ENCODE results near the gene NTNG2.
"Not testable (repeated sequence)": the region's sequence is repeated elsewhere in the genome, so short reads cannot be mapped to it uniquely, and the experiment has no call there.

Gene NTNG2

GRCh38 chr9:132161743-132162184 is at the start of gene NTNG2:
TSS of gene NTNG2 (plus strand) at chr9:132162058. CDS start at chr9:132166832, 4,774 bp downstream.
- no peak for DNase-seq

- no peak for DNase-seq
Measured at GRCh38 chr9:132114102-132114707, 47.7 kb upstream of the NTNG2 start.

GRCh38 chr9:132116583-132116982 is 45.3 kb upstream of the NTNG2 start:
- DNase-seq, result no peak

GRCh38 chr9:132117694-132118093 is 44.2 kb upstream of the NTNG2 start:
- no peak for DNase-seq

GRCh38 chr9:132121021-132121420 is 40.8 kb upstream of the NTNG2 start:
- DNase-seq, result no peak

GRCh38 chr9:132124800-132125199 is 37.1 kb upstream of the NTNG2 start:
- DNase-seq, result no peak

GRCh38 chr9:132125361-132125760 is 36.5 kb upstream of the NTNG2 start:
- no peak for DNase-seq

GRCh38 chr9:132125944-132126679 is 35.7 kb upstream of the NTNG2 start:
- no peak for DNase-seq

GRCh38 chr9:132126680-132127236 is 35.1 kb upstream of the NTNG2 start:
- no peak for DNase-seq

GRCh38 chr9:132127888-132128534 is 33.8 kb upstream of the NTNG2 start:
- DNase-seq, result no peak

GRCh38 chr9:132129535-132129934 is 32.3 kb upstream of the NTNG2 start:
- DNase-seq, result no peak

GRCh38 chr9:132134085-132134484 is 27.8 kb upstream of the NTNG2 start:
- DNase-seq, result not testable (repeated sequence)

GRCh38 chr9:132135456-132135855 is 26.4 kb upstream of the NTNG2 start:
- DNase-seq, result no peak

- DNase-seq, result no peak
Measured at GRCh38 chr9:132136151-132136780, 25.6 kb upstream of the NTNG2 start.

GRCh38 chr9:132141344-132141947 is 20.4 kb upstream of the NTNG2 start:
- no peak for DNase-seq

- no peak for DNase-seq
Measured at GRCh38 chr9:132141948-132142594, 19.8 kb upstream of the NTNG2 start.

GRCh38 chr9:132142924-132143323 is 18.9 kb upstream of the NTNG2 start:
- no peak for DNase-seq

- DNase-seq, result no peak
Measured at GRCh38 chr9:132143359-132143758, 18.5 kb upstream of the NTNG2 start.

GRCh38 chr9:132144708-132145365 is 17.0 kb upstream of the NTNG2 start:
- no peak for DNase-seq

- no peak for DNase-seq
Measured at GRCh38 chr9:132146039-132146438, 15.8 kb upstream of the NTNG2 start.

- DNase-seq, result no peak
Measured at GRCh38 chr9:132146575-132146974, 15.3 kb upstream of the NTNG2 start.

- no peak for DNase-seq
Measured at GRCh38 chr9:132147331-132147730, 14.5 kb upstream of the NTNG2 start.
